HS-5 (cell line): Measurements from ENCODE around the gene CCDC112.

Experiments
- DNase-seq: peaks from one replicate; pipeline ENCODE4 v3.0.0-alpha.2; 2012; ENCODE audit warnings: low read depth

Gene CCDC112

GRCh38 chr5:115317320-115317719 lies 20.9 kb upstream of the CCDC112 start:
- DNase-seq, result no peak

- DNase-seq, result no peak
These were observed 17.2 kb upstream of the CCDC112 start for GRCh38 chr5:115313632-115314031.

GRCh38 chr5:115313052-115313451 lies 16.6 kb upstream of the CCDC112 start:
- no peak for DNase-seq

- DNase-seq, result peak; percentile 69
These were observed 13.4 kb upstream of the CCDC112 start for GRCh38 chr5:115309751-115310370.

GRCh38 chr5:115308815-115309214 lies 12.4 kb upstream of the CCDC112 start:
- no peak for DNase-seq

- no peak for DNase-seq
These were observed 9.6 kb upstream of the CCDC112 start for GRCh38 chr5:115306011-115306536.

- no peak for DNase-seq
These were observed 8.0 kb upstream of the CCDC112 start for GRCh38 chr5:115304496-115304895.

- no peak for DNase-seq
These were observed 2.4 kb upstream of the CCDC112 start for GRCh38 chr5:115298811-115299210.

GRCh38 chr5:115297031-115297430 lies 577 bp upstream of the CCDC112 start:
- no peak for DNase-seq

- DNase-seq, result no peak
These were observed 704 bp downstream of the CCDC112 start for GRCh38 chr5:115295777-115296123.

GRCh38 chr5:115291397-115291796 lies 5.1 kb downstream of the CCDC112 start:
- no peak for DNase-seq

- no peak for DNase-seq
These were observed 7.3 kb downstream of the CCDC112 start for GRCh38 chr5:115289104-115289503.

GRCh38 chr5:115284021-115284420 lies 12.4 kb downstream of the CCDC112 start:
- no peak for DNase-seq

- no peak for DNase-seq
These were observed 14.3 kb downstream of the CCDC112 start for GRCh38 chr5:115282131-115282530.

- no peak for DNase-seq
These were observed 21.9 kb downstream of the CCDC112 start for GRCh38 chr5:115274584-115274983.

- DNase-seq, result no peak
These were observed 24.0 kb downstream of the CCDC112 start for GRCh38 chr5:115272297-115272958.

- no peak for DNase-seq
These were observed 25.0 kb downstream of the CCDC112 start for GRCh38 chr5:115271295-115272050.

GRCh38 chr5:115267617-115268016 lies 28.8 kb downstream of the CCDC112 start:
- DNase-seq, result peak; percentile 64

- no peak for DNase-seq
These were observed 31.2 kb downstream of the CCDC112 start for GRCh38 chr5:115265220-115265619.

GRCh38 chr5:115264786-115265185 lies 31.7 kb downstream of the CCDC112 start:
- no peak for DNase-seq

- no peak for DNase-seq
These were observed 33.4 kb downstream of the CCDC112 start for GRCh38 chr5:115263078-115263380.

- DNase-seq, result no peak
These were observed 34.0 kb downstream of the CCDC112 start, which contains the start of gene PGGT1B for GRCh38 chr5:115262321-115263077. TSS of gene PGGT1B (minus strand) at chr5:115262877. CDS start at chr5:115262851, 26 bp downstream.

GRCh38 chr5:115262011-115262320 lies 34.5 kb downstream of the CCDC112 start:
- no peak for DNase-seq
